ENCODE measurements around the gene MINDY1.

MINDY1 gene

GRCh38 chr1:151049458-151049857 lies 42.8 kb upstream of the MINDY1 start:
- no peak for DNase-seq (ENCODE audit: extremely low read depth, low read depth)
- no peak for TF ChIP-seq CTCF (IDR thresholded peaks at IDR 0.05; ENCODE audit: low read depth, low read length)

- DNase-seq (ENCODE audit: extremely low read depth, low read depth), result no peak
- no peak for TF ChIP-seq CTCF (IDR thresholded peaks at IDR 0.05; ENCODE audit: low read depth, low read length)
These were observed 41.9 kb upstream of the MINDY1 start for GRCh38 chr1:151048645-151049032.

DNA sequence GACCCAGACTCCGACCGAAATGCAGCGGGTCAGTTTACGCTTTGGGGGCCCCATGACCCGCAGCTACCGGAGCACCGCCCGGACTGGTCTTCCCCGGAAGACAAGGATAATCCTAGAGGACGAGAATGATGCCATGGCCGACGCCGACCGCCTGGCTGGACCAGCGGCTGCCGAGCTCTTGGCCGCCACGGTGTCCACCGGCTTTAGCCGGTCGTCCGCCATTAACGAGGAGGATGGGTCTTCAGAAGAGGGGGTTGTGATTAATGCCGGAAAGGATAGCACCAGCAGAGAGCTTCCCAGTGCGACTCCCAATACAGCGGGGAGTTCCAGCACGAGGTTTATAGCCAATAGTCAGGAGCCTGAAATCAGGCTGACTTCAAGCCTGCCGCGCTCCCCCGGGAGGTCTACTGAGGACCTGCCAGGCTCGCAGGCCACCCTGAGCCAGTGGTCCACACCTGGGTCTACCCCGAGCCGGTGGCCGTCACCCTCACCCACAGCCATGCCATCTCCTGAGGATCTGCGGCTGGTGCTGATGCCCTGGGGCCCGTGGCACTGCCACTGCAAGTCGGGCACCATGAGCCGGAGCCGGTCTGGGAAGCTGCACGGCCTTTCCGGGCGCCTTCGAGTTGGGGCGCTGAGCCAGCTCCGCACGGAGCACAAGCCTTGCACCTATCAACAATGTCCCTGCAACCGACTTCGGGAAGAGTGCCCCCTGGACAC lies 41.4 kb upstream of the MINDY1 start:
- no peak for DNase-seq (ENCODE audit: extremely low read depth, low read depth)
- peak; percentile 51 for TF ChIP-seq CTCF (IDR thresholded peaks at IDR 0.05; ENCODE audit: low read depth, low read length)

DNA sequence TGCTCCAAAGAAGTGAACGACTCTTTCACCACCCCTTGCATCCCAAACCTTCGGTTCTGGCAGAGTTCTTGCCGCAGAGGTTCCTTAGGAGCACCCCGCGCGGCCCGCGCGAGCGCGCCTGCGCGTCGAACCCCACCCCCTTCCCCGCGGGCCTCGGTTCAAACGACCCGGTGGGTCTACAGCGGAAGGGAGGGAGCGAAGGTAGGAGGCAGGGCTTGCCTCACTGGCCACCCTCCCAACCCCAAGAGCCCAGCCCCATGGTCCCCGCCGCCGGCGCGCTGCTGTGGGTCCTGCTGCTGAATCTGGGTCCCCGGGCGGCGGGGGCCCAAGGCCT lies 40.9 kb upstream of the MINDY1 start, which contains the start of gene C1orf56:
TSS of gene C1orf56 (plus strand) at position 161 of the 334 bp plus-strand sequence. CDS start at position 258, 97 bp downstream.
- DNase-seq (ENCODE audit: extremely low read depth, low read depth), result no peak
- TF ChIP-seq CTCF (IDR thresholded peaks at IDR 0.05; ENCODE audit: low read depth, low read length), result no peak

DNA sequence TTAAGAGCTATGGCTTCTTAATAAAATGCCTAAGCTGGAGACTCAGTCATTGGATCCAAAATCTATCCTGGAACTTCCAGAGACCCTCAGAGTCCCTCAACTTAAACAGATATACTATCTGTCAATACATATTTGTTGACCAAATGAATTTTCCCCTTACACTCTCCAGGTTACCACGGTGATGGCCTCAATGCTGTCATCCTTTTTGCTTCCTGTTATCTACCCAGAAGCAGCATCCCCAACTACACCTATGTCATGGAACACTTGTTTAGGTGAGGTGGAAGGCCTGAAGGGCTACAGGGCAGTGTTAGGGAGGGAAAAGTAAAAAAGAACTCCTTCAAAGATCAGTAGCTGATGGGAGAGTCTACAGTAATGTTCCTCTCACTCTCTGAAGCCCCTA lies 36.5 kb upstream of the MINDY1 start:
- DNase-seq (ENCODE audit: extremely low read depth, low read depth), result no peak
- TF ChIP-seq CTCF (IDR thresholded peaks at IDR 0.05; ENCODE audit: low read depth, low read length), result no peak

DNA sequence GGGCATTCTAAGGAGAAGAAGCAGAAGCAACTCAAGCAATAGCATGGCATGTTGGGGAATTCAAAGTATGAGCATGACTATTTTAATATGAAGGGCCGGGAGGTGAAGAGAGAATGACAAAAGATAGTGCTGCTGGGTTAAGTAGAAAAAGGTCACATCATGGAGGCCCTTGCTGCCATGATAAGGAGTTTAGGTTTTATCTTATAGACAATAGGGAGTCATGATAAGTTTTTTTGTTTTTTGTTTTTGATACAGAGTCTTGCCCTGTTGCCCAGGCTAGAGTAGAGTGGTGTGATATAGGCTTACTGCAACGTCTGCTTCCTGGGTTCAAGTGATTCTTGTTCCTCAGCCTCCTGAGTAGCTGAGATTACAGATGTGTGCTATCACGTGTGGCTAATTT lies 32.8 kb upstream of the MINDY1 start:
- no peak for DNase-seq (ENCODE audit: extremely low read depth, low read depth)
- no peak for TF ChIP-seq CTCF (IDR thresholded peaks at IDR 0.05; ENCODE audit: low read depth, low read length)

GRCh38 chr1:151037032-151037431 lies 30.3 kb upstream of the MINDY1 start:
- DNase-seq (ENCODE audit: extremely low read depth, low read depth), result no peak
- TF ChIP-seq CTCF (IDR thresholded peaks at IDR 0.05; ENCODE audit: low read depth, low read length), result no peak

Data from AG09319 (cell line).